Right lobe of liver (tissue), 4 donors: ENCODE results near the gene CXCL6.

ENCODE experiments used
- CTCF ChIP-seq, 4 donors: fragments of 200-600 bp in 3 of 4; fragments of 450-650 bp in 1 of 4; IDR thresholded peaks; one replicate each; pipeline versions ENCODE4 v1.5.1 to v1.8.0; 2016 to 2022; ENCODE audit warnings: antibody characterized with exemption in 4 of 4, mild to moderate bottlenecking in 2 of 4
- POLR2A ChIP-seq: fragments of 450-650 bp; IDR thresholded peaks from one replicate; pipeline ENCODE4 v1.6.1; 2017; ENCODE audit warnings: antibody characterized with exemption, mild to moderate bottlenecking
- donor health status: DM: no; HTN: no; CAD: no.
- donor health status: DM: no; HTN: no; CAD: no.
- donor health status: DM: no; HTN: yes; CAD: no.

DNA sequence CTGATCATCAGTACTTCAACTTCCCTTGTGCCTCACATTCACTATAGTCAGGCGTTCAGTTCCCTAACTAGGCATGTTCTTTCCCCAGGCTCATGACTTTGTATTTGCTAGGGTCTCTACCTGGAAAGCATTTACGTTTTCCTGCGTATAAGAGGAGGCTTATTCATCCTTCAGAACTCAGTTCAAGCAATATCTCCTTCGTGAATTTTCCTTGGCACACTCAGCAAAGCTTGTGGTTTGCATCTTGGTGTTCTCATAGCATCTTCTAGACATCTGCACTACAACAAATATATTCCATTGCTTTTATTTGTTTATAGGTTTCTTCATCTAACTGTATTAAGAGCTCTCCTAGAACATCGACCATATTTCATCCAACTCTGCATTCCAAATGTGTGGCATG, 2.6 kb downstream of the CXCL6 start:
- TF ChIP-seq CTCF (IDR thresholded peaks at IDR 0.05) (no peak), POLR2A (no peak)
